ENCODE results near the gene BBS4.

Gene BBS4

GRCh38 chr15:72737061-72737460 lies 51.1 kb downstream of the BBS4 start:
- peak; percentile 21 for DNase-seq (ENCODE audit: low read depth)
- H3K4me3 ChIP-seq (ENCODE audit: low read length): no peak overlapping the region
- TF ChIP-seq, protein P1, sequence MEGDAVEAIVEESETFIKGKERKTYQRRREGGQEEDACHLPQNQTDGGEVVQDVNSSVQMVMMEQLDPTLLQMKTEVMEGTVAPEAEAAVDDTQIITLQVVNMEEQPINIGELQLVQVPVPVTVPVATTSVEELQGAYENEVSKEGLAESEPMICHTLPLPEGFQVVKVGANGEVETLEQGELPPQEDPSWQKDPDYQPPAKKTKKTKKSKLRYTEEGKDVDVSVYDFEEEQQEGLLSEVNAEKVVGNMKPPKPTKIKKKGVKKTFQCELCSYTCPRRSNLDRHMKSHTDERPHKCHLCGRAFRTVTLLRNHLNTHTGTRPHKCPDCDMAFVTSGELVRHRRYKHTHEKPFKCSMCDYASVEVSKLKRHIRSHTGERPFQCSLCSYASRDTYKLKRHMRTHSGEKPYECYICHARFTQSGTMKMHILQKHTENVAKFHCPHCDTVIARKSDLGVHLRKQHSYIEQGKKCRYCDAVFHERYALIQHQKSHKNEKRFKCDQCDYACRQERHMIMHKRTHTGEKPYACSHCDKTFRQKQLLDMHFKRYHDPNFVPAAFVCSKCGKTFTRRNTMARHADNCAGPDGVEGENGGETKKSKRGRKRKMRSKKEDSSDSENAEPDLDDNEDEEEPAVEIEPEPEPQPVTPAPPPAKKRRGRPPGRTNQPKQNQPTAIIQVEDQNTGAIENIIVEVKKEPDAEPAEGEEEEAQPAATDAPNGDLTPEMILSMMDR (IDR thresholded peaks at IDR 0.05; ENCODE audit: insufficient read depth, low read depth, low read length, missing control alignments): no peak

DNA sequence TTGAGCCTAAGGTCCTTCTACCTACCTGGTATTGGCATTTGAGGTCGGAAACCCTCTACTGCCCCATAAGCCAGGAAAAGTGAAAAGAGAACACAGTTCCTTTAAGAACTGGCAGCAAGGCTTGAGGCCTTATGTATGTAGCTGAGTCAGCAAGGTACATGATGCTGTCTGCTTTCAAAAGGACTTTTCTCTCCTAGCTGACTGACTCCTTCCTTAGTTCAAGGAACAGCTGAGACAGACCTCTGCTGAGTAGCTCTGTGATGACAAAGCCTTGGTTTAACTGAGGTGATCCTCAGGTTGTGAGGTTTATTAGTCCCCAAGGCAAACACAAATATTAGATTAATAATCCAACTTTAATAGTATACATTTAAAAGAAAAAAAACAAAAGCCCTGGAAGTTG lies 51.7 kb downstream of the BBS4 start:
- TF ChIP-seq, protein P1 (IDR thresholded peaks at IDR 0.05; ENCODE audit: insufficient read depth, low read depth, low read length, missing control alignments): no peak
- H3K4me3 ChIP-seq (ENCODE audit: low read length): no peak overlapping the region
- DNase-seq (ENCODE audit: low read depth): peak; percentile 49

GRCh38 chr15:72740219-72740618 lies 54.2 kb downstream of the BBS4 start:
- no peak overlapping the region for H3K4me3 ChIP-seq (ENCODE audit: low read length)
- TF ChIP-seq, protein P1 (IDR thresholded peaks at IDR 0.05; ENCODE audit: insufficient read depth, low read depth, low read length, missing control alignments): no peak
- no peak for DNase-seq (ENCODE audit: low read depth)

GRCh38 chr15:72749700-72750099 lies 63.7 kb downstream of the BBS4 start:
- no peak for DNase-seq (ENCODE audit: low read depth)
- TF ChIP-seq, protein P1 (IDR thresholded peaks at IDR 0.05; ENCODE audit: insufficient read depth, low read depth, low read length, missing control alignments): no peak
- no peak overlapping the region for H3K4me3 ChIP-seq (ENCODE audit: low read length)

- no peak overlapping the region for H3K4me3 ChIP-seq (ENCODE audit: low read length)
- DNase-seq (ENCODE audit: low read depth): no peak
- TF ChIP-seq, protein P1 (IDR thresholded peaks at IDR 0.05; ENCODE audit: insufficient read depth, low read depth, low read length, missing control alignments): no peak
These were observed 65.9 kb downstream of the BBS4 start for GRCh38 chr15:72751751-72752455.

DNA sequence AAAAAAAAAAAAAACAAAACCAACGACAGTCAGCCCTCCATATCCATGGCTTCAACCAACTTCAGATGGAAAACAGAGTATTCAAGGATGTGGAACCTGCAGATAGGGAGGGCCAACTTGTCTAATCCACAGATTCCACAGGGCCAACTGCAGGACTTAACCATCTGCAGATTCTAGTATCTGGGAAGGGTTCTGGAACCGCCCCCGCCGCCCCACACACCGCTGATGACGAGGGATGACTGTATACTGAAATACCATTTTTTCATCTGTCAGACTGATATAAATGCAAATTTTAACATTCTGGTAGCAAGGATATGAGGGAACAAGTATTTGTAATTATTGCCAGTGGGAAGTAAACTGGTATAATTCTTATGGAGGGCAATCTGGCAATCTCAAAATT lies 68.1 kb downstream of the BBS4 start:
- DNase-seq (ENCODE audit: low read depth): no peak
- TF ChIP-seq, protein P1 (IDR thresholded peaks at IDR 0.05; ENCODE audit: insufficient read depth, low read depth, low read length, missing control alignments): no peak
- no peak overlapping the region for H3K4me3 ChIP-seq (ENCODE audit: low read length)

DNA sequence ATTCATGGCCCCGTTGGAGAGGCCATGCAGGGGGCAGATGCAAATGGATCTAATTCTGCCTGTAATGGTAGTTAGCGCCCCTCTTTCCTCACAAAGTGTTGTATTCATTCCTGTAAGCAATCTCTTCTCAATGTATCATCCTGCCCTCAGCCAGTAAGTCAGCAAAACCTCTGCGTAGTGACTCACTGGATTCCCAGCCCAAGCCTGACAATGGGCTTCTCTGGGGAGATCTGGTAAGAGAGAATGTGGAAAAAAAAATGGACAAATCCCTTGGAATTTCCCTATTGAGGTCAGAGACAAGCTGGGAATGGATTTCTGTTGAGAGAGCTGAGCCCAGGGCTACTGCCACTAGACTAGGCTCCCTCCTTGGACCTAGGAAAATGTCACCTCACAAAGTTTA lies 72.2 kb downstream of the BBS4 start:
- TF ChIP-seq, protein P1 (IDR thresholded peaks at IDR 0.05; ENCODE audit: insufficient read depth, low read depth, low read length, missing control alignments): no peak
- DNase-seq (ENCODE audit: low read depth): peak; percentile 76
- no peak overlapping the region for H3K4me3 ChIP-seq (ENCODE audit: low read length)

Data from epithelial cell of esophagus (primary cell).